ENCODE data around the gene XRCC3.

Gene XRCC3

DNA sequence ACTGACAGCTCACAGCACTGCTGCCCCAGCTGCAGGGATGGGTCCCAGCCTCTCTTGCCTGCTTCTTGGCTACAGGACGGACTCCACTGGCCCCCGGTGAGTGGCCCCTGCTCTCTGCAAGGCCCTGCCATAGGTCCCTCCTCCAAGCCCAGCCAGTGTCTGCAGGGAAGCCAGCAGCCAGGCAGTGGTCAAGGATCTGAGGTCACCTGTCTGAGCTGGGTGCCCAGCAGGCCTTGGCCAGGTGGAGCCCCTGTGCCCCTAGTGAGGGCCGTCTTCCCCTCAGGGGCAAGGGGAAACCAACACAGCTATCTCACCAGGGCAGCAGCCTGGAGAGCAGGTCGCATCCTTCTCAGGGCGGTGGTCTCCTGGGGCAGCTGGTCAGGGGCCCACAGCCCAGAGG, 13.2 kb downstream of the XRCC3 start:
- H3K4me1 Mint-ChIP-seq (ENCODE audit: low read depth) = no peaks in the 10 kb centered on the region
- H3K4me3 Mint-ChIP-seq = no peak overlapping the region
- no peaks in the 10 kb centered on the region for H3K9me3 Mint-ChIP-seq
- DNase-seq (ENCODE audit: low spot score) = no peak
- peaks cover 30% of the 10 kb centered on the region for H3K36me3 Mint-ChIP-seq (ENCODE audit: low read depth)
- H3K27ac Mint-ChIP-seq = no peak overlapping the region
- H3K27me3 Mint-ChIP-seq (ENCODE audit: low read depth) = no peaks in the 10 kb centered on the region

- Mint-ChIP-seq H3K27ac (no peak overlapping the region), H3K36me3 (ENCODE audit: low read depth) (peaks cover 36% of the 10 kb centered on the region), H3K4me1 (ENCODE audit: low read depth) (no peaks in the 10 kb centered on the region), H3K4me3 (no peak overlapping the region), H3K27me3 (ENCODE audit: low read depth) (no peaks in the 10 kb centered on the region), H3K9me3 (no peaks in the 10 kb centered on the region)
- no peak for DNase-seq (ENCODE audit: low spot score)
Observed at GRCh38 chr14:103700753-103701490, 14.3 kb downstream of the XRCC3 start.

- no peak overlapping the region for H3K4me3 Mint-ChIP-seq
- peak overlapping the region; percentile 52 for H3K27ac Mint-ChIP-seq
- no peaks in the 10 kb centered on the region for H3K9me3 Mint-ChIP-seq
- H3K4me1 Mint-ChIP-seq (ENCODE audit: low read depth) = no peaks in the 10 kb centered on the region
- DNase-seq (ENCODE audit: low spot score) = no peak
- H3K36me3 Mint-ChIP-seq (ENCODE audit: low read depth) = peaks cover 37% of the 10 kb centered on the region
- no peaks in the 10 kb centered on the region for H3K27me3 Mint-ChIP-seq (ENCODE audit: low read depth)
Observed at GRCh38 chr14:103699901-103700752, 15.1 kb downstream of the XRCC3 start.

DNA sequence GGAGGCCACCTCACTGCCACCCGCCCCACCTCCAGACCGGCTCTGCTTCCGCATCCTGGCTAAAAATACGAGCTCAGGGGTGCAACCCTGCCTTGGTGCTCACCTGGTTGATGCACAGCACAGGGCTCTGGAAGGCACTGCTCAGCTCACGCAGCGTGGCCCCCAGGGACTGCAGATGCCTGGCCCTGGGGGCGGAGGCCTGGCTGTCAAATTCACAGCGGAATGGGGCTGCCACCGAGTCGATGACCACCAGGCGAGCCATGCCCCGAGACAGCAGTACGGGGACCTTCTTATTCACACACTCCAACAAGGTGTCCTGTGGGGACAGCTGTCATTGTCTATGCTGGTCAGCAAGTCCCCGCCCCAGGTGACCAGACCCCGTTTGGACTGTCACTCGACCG, 16.0 kb downstream of the XRCC3 start:
- H3K9me3 Mint-ChIP-seq = no peaks in the 10 kb centered on the region
- H3K4me3 Mint-ChIP-seq = no peak overlapping the region
- no peak for DNase-seq (ENCODE audit: low spot score)
- peak overlapping the region; percentile 52 for H3K27ac Mint-ChIP-seq
- no peaks in the 10 kb centered on the region for H3K4me1 Mint-ChIP-seq (ENCODE audit: low read depth)
- no peaks in the 10 kb centered on the region for H3K27me3 Mint-ChIP-seq (ENCODE audit: low read depth)
- peaks cover 33% of the 10 kb centered on the region for H3K36me3 Mint-ChIP-seq (ENCODE audit: low read depth)

- H3K4me1 Mint-ChIP-seq (ENCODE audit: low read depth) = no peaks in the 10 kb centered on the region
- H3K27me3 Mint-ChIP-seq (ENCODE audit: low read depth) = no peaks in the 10 kb centered on the region
- H3K27ac Mint-ChIP-seq = no peak overlapping the region
- H3K9me3 Mint-ChIP-seq = no peaks in the 10 kb centered on the region
- peaks cover 32% of the 10 kb centered on the region for H3K36me3 Mint-ChIP-seq (ENCODE audit: low read depth)
- no peak overlapping the region for H3K4me3 Mint-ChIP-seq
- no peak for DNase-seq (ENCODE audit: low spot score)
Observed at GRCh38 chr14:103698380-103699260, 16.6 kb downstream of the XRCC3 start.

GRCh38 chr14:103697603-103698379, 17.5 kb downstream of the XRCC3 start:
- Mint-ChIP-seq H3K9me3 (no peaks in the 10 kb centered on the region), H3K27ac (no peak overlapping the region), H3K27me3 (ENCODE audit: low read depth) (no peaks in the 10 kb centered on the region), H3K36me3 (ENCODE audit: low read depth) (peaks cover 26% of the 10 kb centered on the region), H3K4me3 (no peak overlapping the region), H3K4me1 (ENCODE audit: low read depth) (no peaks in the 10 kb centered on the region)
- no peak for DNase-seq (ENCODE audit: low spot score)

DNA sequence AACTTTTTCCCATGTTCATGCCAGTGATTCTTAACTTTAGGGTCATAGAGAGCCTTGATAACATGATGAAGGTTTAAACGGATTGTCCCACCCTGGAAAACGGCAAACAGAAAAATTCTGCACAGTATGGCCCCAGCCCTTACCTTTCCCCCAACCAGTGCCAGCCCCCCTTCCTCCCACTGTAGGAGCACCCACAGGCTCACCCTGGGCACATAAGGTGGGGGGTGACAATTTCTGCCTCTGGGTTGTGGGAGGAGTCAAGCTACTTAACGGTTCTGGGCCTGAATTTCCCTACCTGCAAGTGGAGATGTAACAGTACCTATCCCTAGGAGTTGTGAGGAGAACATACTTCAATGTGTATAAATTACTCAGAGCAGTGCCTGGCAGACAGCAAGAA, 18.0 kb downstream of the XRCC3 start:
- H3K4me1 Mint-ChIP-seq (ENCODE audit: low read depth) = no peaks in the 10 kb centered on the region
- no peak for DNase-seq (ENCODE audit: low spot score)
- no peaks in the 10 kb centered on the region for H3K27me3 Mint-ChIP-seq (ENCODE audit: low read depth)
- no peak overlapping the region for H3K4me3 Mint-ChIP-seq
- H3K9me3 Mint-ChIP-seq = no peaks in the 10 kb centered on the region
- H3K27ac Mint-ChIP-seq = no peak overlapping the region
- H3K36me3 Mint-ChIP-seq (ENCODE audit: low read depth) = peaks cover 23% of the 10 kb centered on the region

DNA sequence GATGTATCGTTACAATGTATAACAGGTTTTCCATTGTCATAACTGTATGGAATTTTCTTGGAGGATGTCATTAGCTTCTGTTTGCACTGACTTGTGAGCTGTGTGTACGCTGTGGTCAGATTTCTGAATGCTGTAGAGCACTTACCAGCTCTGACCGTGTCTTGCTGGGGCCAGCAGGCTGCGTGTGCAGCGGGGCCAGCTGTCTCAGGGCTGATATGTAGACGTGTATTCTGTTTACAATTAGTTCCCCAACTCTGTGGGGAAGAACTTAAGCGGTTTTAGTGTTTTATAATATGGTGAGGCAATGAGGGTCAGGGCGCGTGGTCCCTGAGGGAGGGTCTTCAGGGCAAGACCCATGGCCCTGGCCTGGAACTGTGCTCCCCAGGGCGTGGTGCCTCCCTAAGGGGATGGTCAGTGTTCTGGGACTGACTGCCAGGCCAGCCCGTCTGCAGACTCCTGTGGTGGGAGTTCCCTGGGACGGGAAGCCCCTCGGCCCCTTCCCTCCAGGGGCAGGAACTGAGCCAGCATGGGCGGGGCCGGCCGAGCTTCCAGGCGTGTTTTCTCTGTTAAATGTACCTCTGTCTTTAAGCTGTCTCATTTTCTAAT, 18.7 kb downstream of the XRCC3 start:
- H3K4me3 Mint-ChIP-seq = no peak overlapping the region
- DNase-seq (ENCODE audit: low spot score) = no peak
- H3K4me1 Mint-ChIP-seq (ENCODE audit: low read depth) = no peaks in the 10 kb centered on the region
- no peaks in the 10 kb centered on the region for H3K27me3 Mint-ChIP-seq (ENCODE audit: low read depth)
- H3K9me3 Mint-ChIP-seq = no peaks in the 10 kb centered on the region
- H3K36me3 Mint-ChIP-seq (ENCODE audit: low read depth) = peaks cover 21% of the 10 kb centered on the region
- H3K27ac Mint-ChIP-seq = peak overlapping the region; percentile 49

- Mint-ChIP-seq H3K9me3 (no peaks in the 10 kb centered on the region), H3K4me1 (ENCODE audit: low read depth) (no peaks in the 10 kb centered on the region), H3K27ac (no peak overlapping the region), H3K36me3 (ENCODE audit: low read depth) (peaks cover 21% of the 10 kb centered on the region), H3K4me3 (no peak overlapping the region), H3K27me3 (ENCODE audit: low read depth) (no peaks in the 10 kb centered on the region)
- DNase-seq (ENCODE audit: low spot score) = no peak
Observed at GRCh38 chr14:103696070-103696402, 19.2 kb downstream of the XRCC3 start.

- Mint-ChIP-seq H3K4me1 (ENCODE audit: low read depth) (no peaks in the 10 kb centered on the region), H3K36me3 (ENCODE audit: low read depth) (peaks cover 22% of the 10 kb centered on the region), H3K27me3 (ENCODE audit: low read depth) (no peaks in the 10 kb centered on the region), H3K4me3 (no peak overlapping the region), H3K9me3 (no peaks in the 10 kb centered on the region), H3K27ac (no peak overlapping the region)
- no peak for DNase-seq (ENCODE audit: low spot score)
Observed at GRCh38 chr14:103695296-103696069, 19.8 kb downstream of the XRCC3 start.

DNA sequence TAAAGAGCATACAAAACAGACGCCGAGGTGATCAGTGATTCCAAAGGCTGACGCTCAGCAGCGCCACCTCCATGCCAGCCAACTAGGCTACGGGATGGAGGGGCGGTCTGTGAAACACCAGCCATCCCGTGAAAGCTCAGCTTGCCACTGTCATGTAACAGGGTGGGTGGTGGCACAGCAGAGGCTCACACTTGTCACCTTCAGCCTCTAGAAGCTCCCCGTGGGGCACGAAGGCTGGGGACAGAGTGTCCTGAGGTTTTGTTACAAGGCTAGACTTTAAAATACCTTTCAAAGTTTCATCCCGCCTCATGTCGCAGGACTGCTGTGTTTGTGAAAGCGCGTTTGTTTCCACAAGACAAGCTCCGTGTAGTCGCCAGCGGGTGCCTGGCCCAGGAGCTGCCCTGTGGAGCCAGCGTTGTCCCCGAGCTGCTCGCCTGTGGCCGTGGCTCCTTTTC, 20.7 kb downstream of the XRCC3 start:
- peaks cover 24% of the 10 kb centered on the region for H3K36me3 Mint-ChIP-seq (ENCODE audit: low read depth)
- no peak overlapping the region for H3K4me3 Mint-ChIP-seq
- no peaks in the 10 kb centered on the region for H3K4me1 Mint-ChIP-seq (ENCODE audit: low read depth)

GRCh38 chr14:103693515-103693914, 21.7 kb downstream of the XRCC3 start:
- H3K4me3 Mint-ChIP-seq = no peak overlapping the region
- H3K9me3 Mint-ChIP-seq = no peaks in the 10 kb centered on the region
- no peak for DNase-seq (ENCODE audit: low spot score)
- H3K36me3 Mint-ChIP-seq (ENCODE audit: low read depth) = peaks cover 29% of the 10 kb centered on the region
- H3K27me3 Mint-ChIP-seq (ENCODE audit: low read depth) = no peaks in the 10 kb centered on the region
- no peaks in the 10 kb centered on the region for H3K4me1 Mint-ChIP-seq (ENCODE audit: low read depth)
- no peak overlapping the region for H3K27ac Mint-ChIP-seq

More for the DNA sequence above, 20.7 kb downstream of the XRCC3 start:
- DNase-seq (ENCODE audit: low spot score) = no peak
- Mint-ChIP-seq H3K27ac (no peak overlapping the region), H3K27me3 (ENCODE audit: low read depth) (no peaks in the 10 kb centered on the region), H3K9me3 (no peaks in the 10 kb centered on the region)

Data from T-helper 2 cell treated with Interferon-gamma antibody and Interleukin-4, amounts not matched to agents 5 μg/mL and 100 μg/mL, for 36 hours (primary cell).